Lower leg skin (tissue), 3 donors: ENCODE data around the gene CS.

Source experiments
- POLR2A ChIP-seq, 2 donors: fragments of 450-650 bp; IDR thresholded peaks; one replicate each; pipeline ENCODE4 v1.6.1; 2016 to 2017; ENCODE audit warnings: antibody characterized with exemption in 2 of 2, mild to moderate bottlenecking in 1 of 2, moderate library complexity in 1 of 2
- TF ChIP-seq, protein P1 (sequence below), 3 donors: fragments of 450-650 bp; IDR thresholded peaks; one replicate each; pipeline ENCODE4 v1.5.1; 2016; ENCODE audit warnings: antibody characterized with exemption in 3 of 3, mild to moderate bottlenecking in 3 of 3, moderate library complexity in 2 of 3

DNA sequence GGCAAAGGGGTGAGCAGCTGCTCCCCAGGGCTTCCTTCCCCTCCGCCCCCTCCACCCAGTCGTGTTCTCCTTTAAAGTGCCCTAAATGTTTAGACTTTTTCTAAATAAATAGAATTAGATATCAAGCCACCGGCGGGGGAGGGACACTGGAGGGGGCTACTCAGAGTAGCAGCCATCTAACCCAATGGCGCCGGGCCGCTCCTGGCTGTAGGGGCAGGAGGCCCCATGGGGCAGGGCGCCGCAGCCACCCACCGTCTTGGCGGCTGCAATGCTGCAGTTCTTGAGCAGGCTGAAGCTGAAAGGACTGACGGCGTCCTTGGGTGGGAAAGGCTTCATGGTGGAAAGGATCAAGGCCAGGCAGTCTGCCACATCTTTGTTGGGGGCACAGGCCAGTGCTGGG is 57.1 kb downstream of the CS start:
- TF ChIP-seq, protein P1, sequence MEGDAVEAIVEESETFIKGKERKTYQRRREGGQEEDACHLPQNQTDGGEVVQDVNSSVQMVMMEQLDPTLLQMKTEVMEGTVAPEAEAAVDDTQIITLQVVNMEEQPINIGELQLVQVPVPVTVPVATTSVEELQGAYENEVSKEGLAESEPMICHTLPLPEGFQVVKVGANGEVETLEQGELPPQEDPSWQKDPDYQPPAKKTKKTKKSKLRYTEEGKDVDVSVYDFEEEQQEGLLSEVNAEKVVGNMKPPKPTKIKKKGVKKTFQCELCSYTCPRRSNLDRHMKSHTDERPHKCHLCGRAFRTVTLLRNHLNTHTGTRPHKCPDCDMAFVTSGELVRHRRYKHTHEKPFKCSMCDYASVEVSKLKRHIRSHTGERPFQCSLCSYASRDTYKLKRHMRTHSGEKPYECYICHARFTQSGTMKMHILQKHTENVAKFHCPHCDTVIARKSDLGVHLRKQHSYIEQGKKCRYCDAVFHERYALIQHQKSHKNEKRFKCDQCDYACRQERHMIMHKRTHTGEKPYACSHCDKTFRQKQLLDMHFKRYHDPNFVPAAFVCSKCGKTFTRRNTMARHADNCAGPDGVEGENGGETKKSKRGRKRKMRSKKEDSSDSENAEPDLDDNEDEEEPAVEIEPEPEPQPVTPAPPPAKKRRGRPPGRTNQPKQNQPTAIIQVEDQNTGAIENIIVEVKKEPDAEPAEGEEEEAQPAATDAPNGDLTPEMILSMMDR (IDR thresholded peaks at IDR 0.05) = no peak
- TF ChIP-seq POLR2A (IDR thresholded peaks at IDR 0.05) = no peak
